OCI-LY7 (cell line): ENCODE data around the gene SLC2A2. TPM values are rescaled to one million over a fixed set of nuclear protein-coding genes. Genes with fewer than 3 reads are reported as not detected.

ENCODE experiments used
- Bru-seq: library from RNA; stranded (reverse); fragments of 400-500 nt; gene quantifications from one replicate; lab custom pipeline; 2021; lab: Mats Ljungman, UMichigan
- BruChase-seq, 2 experiments: library from RNA; stranded (reverse); fragments of 400-500 nt; gene quantifications; one replicate each; lab custom pipeline; 2021; lab: Mats Ljungman, UMichigan
- BruUV-seq: library from RNA; stranded (reverse); fragments of 400-500 nt; replicated peaks from 2 replicates; lab custom pipeline; 2021; lab: Mats Ljungman, UMichigan
- CTCF ChIA-PET: fragments of 300-600 bp; sonication (Branson Sonifier 250); formaldehyde crosslinking; loops from one replicate; lab custom pipeline; 2022; ENCODE audit warnings: antibody characterized with exemption; ENCODE audit not compliant: unreplicated experiment; lab: Charles Lee
- POLR2A ChIA-PET: fragments of 300-600 bp; sonication (Branson Sonifier 250); formaldehyde crosslinking; loops from one replicate; lab custom pipeline; 2022; ENCODE audit warnings: antibody characterized with exemption; lab: Charles Lee
- DNase-seq: peaks from one replicate; pipeline ENCODE4 v3.0.0-alpha.2; 2015; ENCODE audit warnings: low spot score
- H2AFZ ChIP-seq: fragments of 200-600 bp; sonication (generic), shearing (Covaris generic); 2 replicates; pipeline ENCODE4 v1.6.1; 2014; ENCODE audit warnings: mild to moderate bottlenecking, antibody characterized with exemption, low read length, moderate library complexity
- H3K27ac ChIP-seq: fragments of 200-600 bp; sonication (generic); 2 replicates; pipeline ENCODE4 v1.5.1; 2014; ENCODE audit warnings: mixed run types, low read depth, mild to moderate bottlenecking, moderate library complexity, low read length, inconsistent platforms; ENCODE audit not compliant: poor library complexity, severe bottlenecking
- H3K36me3 ChIP-seq: fragments of 200-600 bp; sonication (generic); 2 replicates; pipeline ENCODE4 v1.6.1; 2014; ENCODE audit warnings: mild to moderate bottlenecking, antibody characterized with exemption, low read length, moderate library complexity, mixed read lengths; ENCODE audit not compliant: insufficient read depth
- H3K4me1 ChIP-seq: fragments of 200-600 bp; sonication (generic); 2 replicates; pipeline ENCODE4 v1.5.1; 2014; ENCODE audit warnings: mild to moderate bottlenecking, low read length; ENCODE audit not compliant: insufficient read depth, poor library complexity, severe bottlenecking
- H3K4me2 ChIP-seq: fragments of 200-600 bp; sonication (generic); 2 replicates; pipeline ENCODE4 v1.6.1; 2014; ENCODE audit warnings: mild to moderate bottlenecking, low read length
- H3K4me3 ChIP-seq: fragments of 200-600 bp; sonication (generic); 2 replicates; pipeline ENCODE4 v1.5.1; 2014; ENCODE audit warnings: mild to moderate bottlenecking, low read depth, low read length; ENCODE audit not compliant: poor library complexity, severe bottlenecking
- H3K79me2 ChIP-seq: fragments of 200-600 bp; sonication (generic); 2 replicates; pipeline ENCODE4 v1.6.1; 2016; ENCODE audit warnings: low read depth, mild to moderate bottlenecking, low read length, moderate library complexity, mixed read lengths; ENCODE audit not compliant: insufficient read depth
- H3K9me2 ChIP-seq: fragments of 200-600 bp; sonication (generic); 2 replicates; pipeline ENCODE4 v1.6.1; 2016; ENCODE audit warnings: mild to moderate bottlenecking, low read length, mixed read lengths; ENCODE audit not compliant: insufficient read depth
- H3K9me3 ChIP-seq: fragments of 200-600 bp; sonication (generic); 2 replicates; pipeline ENCODE4 v1.6.1; 2014; ENCODE audit warnings: mild to moderate bottlenecking, mixed run types, low read length, mixed read lengths
- H4K20me1 ChIP-seq: fragments of 200-600 bp; sonication (generic); 2 replicates; pipeline ENCODE4 v1.6.1; 2014; ENCODE audit warnings: mild to moderate bottlenecking, antibody characterized with exemption, low read length, moderate library complexity, mixed read lengths; ENCODE audit not compliant: insufficient read depth
- CTCF ChIP-seq: fragments of 200-600 bp; sonication (generic); conservative IDR thresholded peaks from 2 replicates; pipeline ENCODE4 v1.5.1; 2014; ENCODE audit warnings: mild to moderate bottlenecking, antibody characterized with exemption, low read length, moderate library complexity, mixed read lengths
- EZH2phosphoT487 ChIP-seq: fragments of 200-600 bp; sonication (generic); IDR thresholded peaks from 2 replicates; pipeline ENCODE4 v1.6.1; 2018; ENCODE audit warnings: low read depth, borderline replicate concordance, mild to moderate bottlenecking, mixed run types, antibody characterized with exemption, low read length, moderate library complexity, mixed read lengths
- intact Hi-C: fragments of 100-400 bp; cut with micrococcal nuclease; formaldehyde crosslinking; loops from one replicate; pipeline ENCODE4 v1.10.0; 2022; ENCODE audit not compliant: unreplicated experiment
- long read RNA-seq: library from polyadenylated mRNA; stranded (forward); transcript quantifications from one replicate; pipeline ENCODE4 v2.0.0, GENCODE V29; 2022
- total RNA-seq, 2 experiments: library from RNA; depleted of rRNA in 1 of 2; stranded (reverse); fragments of >200 nt in 1 of 2; shearing (Covaris generic) in 1 of 2; gene quantifications; 2 replicates each; pipeline ENCODE4 v1.2.3, GENCODE V29; 2014 to 2022

SLC2A2 gene
- total RNA-seq (2014; rRNA removed; shearing (Covaris generic)) (not detected in 2 replicates), total RNA-seq (2022) (not detected in 2 replicates), Bru-seq, nascent RNA (not detected), BruChase-seq, experiment 1, labeled RNA remaining after a 6-hour chase (not detected), BruChase-seq, experiment 2, labeled RNA remaining after a 2-hour chase (not detected)
- long read RNA-seq, result 0 reads

- TF ChIP-seq EZH2phosphoT487 (no peak), CTCF (no peak)
- Histone ChIP-seq H3K27ac (no peak within 1 kb of the TSS), H3K4me3 (no peak within 1 kb of the TSS), H4K20me1 (no peaks in the 10 kb centered on the region), H3K9me2 (no peaks in the 10 kb centered on the region), H3K79me2 (no peaks in the 10 kb centered on the region), H3K4me1 (no peaks in the 10 kb centered on the region), H2AFZ (no peak within 1 kb of the TSS), H3K4me2 (no peak within 1 kb of the TSS), H3K36me3 (no peaks in the 10 kb centered on the region), H3K9me3 (no peaks in the 10 kb centered on the region)
- POLR2A ChIA-PET, result interaction anchor here (0.6 kb wide), 1 partner anchor 22 kb away, joined by 3 read pairs; no protein-coding TSS in a partner anchor
- no peak for DNase-seq
- CTCF ChIA-PET, result no interaction called here
- intact Hi-C loops, result no loop called here
- BruUV-seq, result no TSS peak
Measured at GRCh38 chr3:171026597-171027293, at the start of gene SLC2A2. Gene SLC2A2, minus strand, starts transcription at chr3:171026720. Its CDS starts 50 bp downstream, at chr3:171026670.

- no peak overlapping the region for H3K27ac ChIP-seq
- no peak for DNase-seq
- TF ChIP-seq EZH2phosphoT487 (no peak), CTCF (no peak)
- no peaks in the 10 kb centered on the region for H3K79me2 ChIP-seq
- no peak overlapping the region for H3K4me2 ChIP-seq
- H3K4me1 ChIP-seq, result no peaks in the 10 kb centered on the region
- no TSS peak for BruUV-seq
- no peaks in the 10 kb centered on the region for H3K9me3 ChIP-seq
- no peaks in the 10 kb centered on the region for H3K9me2 ChIP-seq
- no peak overlapping the region for H2AFZ ChIP-seq
- H3K36me3 ChIP-seq, result no peaks in the 10 kb centered on the region
- CTCF ChIA-PET, result no interaction called here
- no peak overlapping the region for H3K4me3 ChIP-seq
- POLR2A ChIA-PET, result interaction anchor here (0.7 to 1.2 kb wide), 2 partner anchors 18 to 55 kb away, joined by 3 read pairs; no protein-coding TSS in a partner anchor
- intact Hi-C loops, result no loop called here
- H4K20me1 ChIP-seq, result no peaks in the 10 kb centered on the region
Measured at GRCh38 chr3:171072432-171072831, 45.9 kb upstream of the SLC2A2 start.

GRCh38 chr3:171068658-171069057, 42.1 kb upstream of the SLC2A2 start:
- Histone ChIP-seq H3K4me2 (no peak overlapping the region), H3K4me3 (no peak overlapping the region), H4K20me1 (no peaks in the 10 kb centered on the region), H3K9me2 (no peaks in the 10 kb centered on the region), H3K9me3 (no peaks in the 10 kb centered on the region), H3K27ac (no peak overlapping the region), H2AFZ (no peak overlapping the region), H3K79me2 (no peaks in the 10 kb centered on the region), H3K36me3 (no peaks in the 10 kb centered on the region), H3K4me1 (no peaks in the 10 kb centered on the region)
- ChIA-PET CTCF (no interaction called here), POLR2A (no interaction called here)
- BruUV-seq, result no TSS peak
- DNase-seq, result no peak
- TF ChIP-seq EZH2phosphoT487, result no peak
- no peak for TF ChIP-seq CTCF
- intact Hi-C loops, result no loop called here
